Activated CD4-positive, alpha-beta T cell treated with anti-CD3 and anti-CD28 coated beads, Interleukin-2, amount 50 U/mL, for 48 hours (primary cell): Measurements from ENCODE around the gene HLA-DMB.

ENCODE experiments used
- DNase-seq, 2 experiments: peaks; one replicate each; pipeline ENCODE4 v3.0.0-alpha.2; 2020

HLA-DMB gene

GRCh38 chr6:32940656-32941213 is at the start of gene HLA-DMB:
HLA-DMB (minus strand) TSS chr6:32941028; CDS start chr6:32940807, 221 bp downstream.
- peak; percentile 25 to 41 for DNase-seq

GRCh38 chr6:32989368-32989767 is 48.5 kb upstream of the HLA-DMB start:
- DNase-seq, result no peak

- peak; percentile 94 to 95 for DNase-seq
Measured at GRCh38 chr6:32984622-32985389, 44.0 kb upstream of the HLA-DMB start.

- no peak for DNase-seq
Measured at GRCh38 chr6:32983964-32984621, 43.3 kb upstream of the HLA-DMB start.

- no peak for DNase-seq
Measured at GRCh38 chr6:32983493-32983848, 42.6 kb upstream of the HLA-DMB start.

- no peak for DNase-seq
Measured at GRCh38 chr6:32982702-32983492, 42.1 kb upstream of the HLA-DMB start.

- DNase-seq, result no peak
Measured at GRCh38 chr6:32982084-32982701, 41.4 kb upstream of the HLA-DMB start.

GRCh38 chr6:32980488-32981038 is 39.7 kb upstream of the HLA-DMB start:
- no peak for DNase-seq

- no peak for DNase-seq
Measured at GRCh38 chr6:32979720-32980487, 39.1 kb upstream of the HLA-DMB start.

GRCh38 chr6:32977953-32978324 is 37.1 kb upstream of the HLA-DMB start:
- DNase-seq, result no peak

- no peak for DNase-seq
Measured at GRCh38 chr6:32977272-32977952, 36.6 kb upstream of the HLA-DMB start.

- no peak for DNase-seq
Measured at GRCh38 chr6:32976334-32977069, 35.7 kb upstream of the HLA-DMB start.

GRCh38 chr6:32975886-32976285 is 35.1 kb upstream of the HLA-DMB start:
- DNase-seq, result no peak

- DNase-seq, result no peak
Measured at GRCh38 chr6:32974541-32975308, 33.9 kb upstream of the HLA-DMB start.

GRCh38 chr6:32974016-32974333 is 33.1 kb upstream of the HLA-DMB start:
- DNase-seq, result no peak

GRCh38 chr6:32973144-32974015 is 32.6 kb upstream of the HLA-DMB start:
- DNase-seq, result peak in 1 of 2 experiments; percentile 53

GRCh38 chr6:32972353-32973143 is 31.7 kb upstream of the HLA-DMB start:
- DNase-seq, result peak; percentile 59 to 67
